Upper lobe of right lung (tissue), 1 donor: ENCODE results near the gene ERCC6. TPM values are rescaled to one million over a fixed set of nuclear protein-coding genes. Genes with fewer than 3 reads are reported as not detected.

Experiments used
- ATAC-seq: fragments of 200-7000 bp; cut with Tn5 transposase; one replicate; pipeline ENCODE4 v1.9.1; 2020; ENCODE audit warnings: mild to moderate bottlenecking, moderate library complexity
- DNase-seq: peaks from one replicate; pipeline ENCODE4 v3.0.0-alpha.2; 2020
- H3K27ac ChIP-seq: fragments of 200-600 bp; one replicate; pipeline ENCODE4 v1.8.0; 2022
- H3K27me3 ChIP-seq: fragments of 200-600 bp; one replicate; pipeline ENCODE4 v1.8.0; 2022; ENCODE audit warnings: mild to moderate bottlenecking
- H3K36me3 ChIP-seq: fragments of 200-600 bp; one replicate; pipeline ENCODE4 v1.8.0; 2022
- H3K4me1 ChIP-seq: fragments of 200-600 bp; one replicate; pipeline ENCODE4 v1.8.0; 2022
- H3K4me3 ChIP-seq: fragments of 200-600 bp; one replicate; pipeline ENCODE4 v1.8.0; 2022; ENCODE audit warnings: mild to moderate bottlenecking
- H3K9me3 ChIP-seq: fragments of 200-600 bp; one replicate; pipeline ENCODE4 v1.8.0; 2022
- CTCF ChIP-seq: fragments of 200-600 bp; IDR thresholded peaks from one replicate; pipeline ENCODE4 v1.8.0; 2022; ENCODE audit warnings: antibody characterized with exemption
- intact Hi-C: fragments of 100-400 bp; cut with DNase I; formaldehyde crosslinking; loops from one replicate; pipeline ENCODE4 v1.11.0; 2022
- total RNA-seq: library from RNA; stranded (reverse); fragmentation: NEBNext Ultra II Directional; extraction: Animal tissue kit (Norgen Biotek cat#: 25700); gene quantifications from one replicate; pipeline ENCODE4 v1.2.1, GENCODE V29; 2021
- donor health status: DM: no; HTN: yes; CAD: no; lungs with severe emphysema.

The ERCC6 gene
- total RNA-seq, 1 donor from 2014 or later, result 33.9 TPM

- ATAC-seq (no peak), DNase-seq (no peak)
- no peaks in the 10 kb centered on the region for H3K4me1 ChIP-seq
- H3K36me3 ChIP-seq, result no peaks in the 10 kb centered on the region
- no peaks in the 10 kb centered on the region for H3K9me3 ChIP-seq
- no peaks in the 10 kb centered on the region for H3K27me3 ChIP-seq
- intact Hi-C loops, result no loop called here
- no peak overlapping the region for H3K27ac ChIP-seq
- H3K4me3 ChIP-seq, result no peak overlapping the region
- no peak for TF ChIP-seq CTCF
Observed at GRCh38 chr10:49568235-49568634, 29.3 kb upstream of the ERCC6 start.

- Histone ChIP-seq H3K4me3 (no peak overlapping the region), H3K9me3 (no peaks in the 10 kb centered on the region), H3K27me3 (no peaks in the 10 kb centered on the region), H3K27ac (no peak overlapping the region), H3K36me3 (no peaks in the 10 kb centered on the region), H3K4me1 (no peaks in the 10 kb centered on the region)
- no peak for DNase-seq
- ATAC-seq, result no peak
- intact Hi-C loops, result no loop called here
- no peak for TF ChIP-seq CTCF
Observed at GRCh38 chr10:49567810-49568209, 28.9 kb upstream of the ERCC6 start.

- DNase-seq (no peak), ATAC-seq (peak; percentile 48)
- no peaks in the 10 kb centered on the region for H3K27me3 ChIP-seq
- intact Hi-C loops, result no loop called here
- H3K27ac ChIP-seq, result no peak overlapping the region
- no peaks in the 10 kb centered on the region for H3K9me3 ChIP-seq
- no peaks in the 10 kb centered on the region for H3K4me1 ChIP-seq
- H3K4me3 ChIP-seq, result no peak overlapping the region
- no peaks in the 10 kb centered on the region for H3K36me3 ChIP-seq
- no peak for TF ChIP-seq CTCF
Observed at GRCh38 chr10:49564461-49565009, 25.6 kb upstream of the ERCC6 start.

- DNase-seq (no peak), ATAC-seq (no peak)
- Histone ChIP-seq H3K36me3 (no peaks in the 10 kb centered on the region), H3K4me3 (no peak overlapping the region), H3K4me1 (no peaks in the 10 kb centered on the region), H3K27ac (no peak overlapping the region), H3K27me3 (no peaks in the 10 kb centered on the region), H3K9me3 (no peaks in the 10 kb centered on the region)
- TF ChIP-seq CTCF, result no peak
- intact Hi-C loops, result no loop called here
Observed at GRCh38 chr10:49562893-49563292, 24.0 kb upstream of the ERCC6 start.

GRCh38 chr10:49560526-49560925 is 21.6 kb upstream of the ERCC6 start:
- intact Hi-C loops, result no loop called here
- TF ChIP-seq CTCF, result no peak
- Histone ChIP-seq H3K27me3 (no peaks in the 10 kb centered on the region), H3K36me3 (no peaks in the 10 kb centered on the region), H3K9me3 (no peaks in the 10 kb centered on the region), H3K27ac (no peak overlapping the region), H3K4me1 (no peaks in the 10 kb centered on the region), H3K4me3 (no peak overlapping the region)
- ATAC-seq (no peak), DNase-seq (no peak)

GRCh38 chr10:49559476-49559875 is 20.6 kb upstream of the ERCC6 start:
- no peaks in the 10 kb centered on the region for H3K36me3 ChIP-seq

More at GRCh38 chr10:49559476-49559875, 20.6 kb upstream of the ERCC6 start:
- Histone ChIP-seq H3K4me1 (no peaks in the 10 kb centered on the region), H3K4me3 (no peak overlapping the region), H3K27ac (no peak overlapping the region), H3K27me3 (no peaks in the 10 kb centered on the region), H3K9me3 (no peaks in the 10 kb centered on the region)
- TF ChIP-seq CTCF, result no peak
- DNase-seq (no peak), ATAC-seq (no peak)
- intact Hi-C loops, result no loop called here
